ENCODE measurements around the gene EHD4.

EHD4 gene

DNA sequence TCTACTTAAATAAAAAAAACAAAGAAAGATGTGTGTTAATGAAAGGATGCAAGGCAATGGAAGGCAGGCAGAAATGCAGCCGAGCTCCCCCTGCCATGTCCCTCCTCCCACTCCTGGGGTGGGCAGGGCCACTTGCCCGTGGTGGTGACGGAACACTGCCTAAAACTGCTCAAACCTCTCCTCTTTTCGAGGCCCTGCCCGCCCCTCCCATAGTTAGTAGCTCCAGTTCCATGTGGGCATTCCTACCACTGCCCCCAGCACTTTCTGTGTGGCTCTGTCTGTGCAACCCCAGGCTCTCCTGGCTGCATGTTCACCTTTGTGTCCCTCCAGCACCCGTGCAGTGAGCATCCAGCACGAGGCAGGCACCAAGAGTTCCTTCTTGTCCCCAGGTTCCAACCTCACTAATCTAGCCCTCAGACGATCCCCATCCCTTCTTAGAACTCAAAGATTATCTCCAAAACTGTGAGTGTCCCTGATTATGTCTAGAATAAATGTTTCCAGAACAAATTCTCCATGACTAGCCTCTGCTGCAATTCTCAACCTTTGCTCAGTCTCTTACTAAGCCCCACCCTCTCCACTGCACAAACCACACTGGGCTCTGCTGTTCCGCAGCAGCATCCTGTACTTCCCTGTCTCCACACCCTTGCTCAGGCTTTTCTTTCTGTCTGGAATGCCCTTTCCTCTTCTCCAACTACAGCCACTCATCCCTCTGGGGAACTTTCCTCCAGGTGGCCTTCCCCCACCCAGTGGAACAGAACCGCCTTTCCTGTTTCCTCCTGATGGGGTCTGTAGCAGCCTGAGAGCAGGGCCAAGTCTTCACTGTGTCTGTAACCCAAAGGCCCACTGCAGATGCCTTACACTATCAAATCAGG, 45.9 kb downstream of the EHD4 start:
- H3K4me2 ChIP-seq (ENCODE audit: low read length), result no peak overlapping the region
- no peak overlapping the region for H3K9ac ChIP-seq
- no peaks in the 10 kb centered on the region for H3K27me3 ChIP-seq (ENCODE audit: control insufficient read depth, insufficient read depth, low read length)
- no peak overlapping the region for H3K4me3 ChIP-seq (ENCODE audit: low read depth, low read length)
- TF ChIP-seq CTCF (IDR thresholded peaks at IDR 0.05), result no peak
- H3K79me2 ChIP-seq, result no peaks in the 10 kb centered on the region
- no peaks in the 10 kb centered on the region for H3K4me1 ChIP-seq
- H3K9me3 ChIP-seq (ENCODE audit: control insufficient read depth, low read length), result no peaks in the 10 kb centered on the region
- H3K27ac ChIP-seq, result peak overlapping the region; percentile 39
- H2AFZ ChIP-seq, result no peak overlapping the region
- H3K36me3 ChIP-seq (ENCODE audit: control insufficient read depth, insufficient read depth, low read length), result no peaks in the 10 kb centered on the region

DNA sequence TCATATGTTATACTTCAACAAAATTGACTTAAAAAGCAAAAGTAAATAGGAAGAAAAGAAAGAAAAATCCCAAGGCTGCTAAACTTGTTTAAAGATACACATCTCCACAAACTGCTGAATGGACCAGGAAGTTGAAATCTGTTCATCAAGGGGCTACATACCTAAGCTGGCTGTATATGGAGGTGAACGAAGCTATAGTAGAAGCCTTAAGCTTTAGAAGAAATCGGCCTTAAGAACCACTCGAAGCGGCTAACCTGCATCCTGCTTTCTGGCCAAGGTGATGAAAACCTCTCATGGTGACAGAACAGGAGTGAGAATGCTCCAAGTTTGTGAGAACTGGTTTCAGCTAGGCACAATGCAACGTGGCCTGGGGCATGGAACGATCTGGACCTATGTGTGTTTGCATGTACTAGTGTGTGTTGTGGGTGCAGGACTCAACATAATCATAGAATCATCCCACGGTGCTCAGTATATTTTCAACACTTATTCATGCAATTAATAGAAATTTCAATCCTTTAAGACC, 47.2 kb downstream of the EHD4 start:
- H2AFZ ChIP-seq, result no peak overlapping the region
- no peak overlapping the region for H3K27ac ChIP-seq
- H3K4me2 ChIP-seq (ENCODE audit: low read length), result no peak overlapping the region
- H3K9ac ChIP-seq, result no peak overlapping the region
- TF ChIP-seq CTCF (IDR thresholded peaks at IDR 0.05), result no peak
- no peaks in the 10 kb centered on the region for H3K79me2 ChIP-seq
- H3K27me3 ChIP-seq (ENCODE audit: control insufficient read depth, insufficient read depth, low read length), result no peaks in the 10 kb centered on the region
- no peaks in the 10 kb centered on the region for H3K4me1 ChIP-seq
- no peaks in the 10 kb centered on the region for H3K36me3 ChIP-seq (ENCODE audit: control insufficient read depth, insufficient read depth, low read length)
- H3K4me3 ChIP-seq (ENCODE audit: low read depth, low read length), result no peak overlapping the region
- no peaks in the 10 kb centered on the region for H3K9me3 ChIP-seq (ENCODE audit: control insufficient read depth, low read length)

- H3K79me2 ChIP-seq, result no peaks in the 10 kb centered on the region
- TF ChIP-seq CTCF (IDR thresholded peaks at IDR 0.05), result no peak
- no peak overlapping the region for H3K4me2 ChIP-seq (ENCODE audit: low read length)
- H3K4me1 ChIP-seq, result no peaks in the 10 kb centered on the region
- H3K4me3 ChIP-seq (ENCODE audit: low read depth, low read length), result no peak overlapping the region
- H3K9me3 ChIP-seq (ENCODE audit: control insufficient read depth, low read length), result no peaks in the 10 kb centered on the region
- H2AFZ ChIP-seq, result no peak overlapping the region
- no peaks in the 10 kb centered on the region for H3K36me3 ChIP-seq (ENCODE audit: control insufficient read depth, insufficient read depth, low read length)
- H3K9ac ChIP-seq, result no peak overlapping the region
- H3K27ac ChIP-seq, result no peak overlapping the region
- H3K27me3 ChIP-seq (ENCODE audit: control insufficient read depth, insufficient read depth, low read length), result no peaks in the 10 kb centered on the region
Measured at GRCh38 chr15:41923401-41923997, 48.9 kb downstream of the EHD4 start.

- H3K27me3 ChIP-seq (ENCODE audit: control insufficient read depth, insufficient read depth, low read length), result no peaks in the 10 kb centered on the region
- H3K9ac ChIP-seq, result no peak overlapping the region
- H2AFZ ChIP-seq, result no peak overlapping the region
- no peak for TF ChIP-seq CTCF (IDR thresholded peaks at IDR 0.05)
- H3K4me1 ChIP-seq, result no peaks in the 10 kb centered on the region
- no peak overlapping the region for H3K27ac ChIP-seq
- H3K79me2 ChIP-seq, result no peaks in the 10 kb centered on the region
- H3K4me3 ChIP-seq (ENCODE audit: low read depth, low read length), result no peak overlapping the region
- no peaks in the 10 kb centered on the region for H3K36me3 ChIP-seq (ENCODE audit: control insufficient read depth, insufficient read depth, low read length)
- no peaks in the 10 kb centered on the region for H3K9me3 ChIP-seq (ENCODE audit: control insufficient read depth, low read length)
- no peak overlapping the region for H3K4me2 ChIP-seq (ENCODE audit: low read length)
Measured at GRCh38 chr15:41922353-41922752, 50.0 kb downstream of the EHD4 start.
